Kidney (tissue), 14 donors: ENCODE data around the gene SLC35F2. TPM values are rescaled to one million over a fixed set of nuclear protein-coding genes. Genes with fewer than 3 reads are reported as not detected.

Experiments used
- DNase-seq, 5 donors: peaks; one replicate each; pipeline ENCODE4 v3.0.0-alpha.2; 2013 to 2020
- FAIRE-seq: peaks from 2 replicates; lab custom pipeline; 2012; peaks lifted over from hg19 to GRCh38; lab: Jason Lieb, UNC
- H3K27ac ChIP-seq, 2 donors: one replicate each; pipeline ENCODE4 v1.7.0; 2013; ENCODE audit warnings: low read depth in 2 of 2, low read length in 2 of 2, inconsistent platforms in 1 of 2
- H3K27me3 ChIP-seq: one replicate; pipeline ENCODE4 v1.7.1; 2013; ENCODE audit warnings: low read length, inconsistent platforms; ENCODE audit not compliant: control insufficient read depth, insufficient read depth
- H3K36me3 ChIP-seq, 3 donors: one replicate each; pipeline versions ENCODE4 v1.7.0 to v1.7.1; 2013; ENCODE audit warnings: low read length in 3 of 3, control low read depth in 1 of 3, inconsistent platforms in 1 of 3; ENCODE audit not compliant: insufficient read depth in 3 of 3, control insufficient read depth in 2 of 3
- H3K4me1 ChIP-seq, 3 donors: one replicate each; pipeline versions ENCODE4 v1.7.0 to v1.7.1; 2013; ENCODE audit warnings: low read length in 3 of 3, inconsistent platforms in 1 of 3, low read depth in 1 of 3; ENCODE audit not compliant: control insufficient read depth in 2 of 3, insufficient read depth in 2 of 3
- H3K4me3 ChIP-seq, 3 donors: one replicate each; pipeline versions ENCODE4 v1.7.0 to v1.8.1; 2013; ENCODE audit warnings: low read length in 3 of 3, control low read depth in 1 of 3, inconsistent platforms in 1 of 3
- H3K9ac ChIP-seq, 3 donors: one replicate each; pipeline versions ENCODE4 v1.7.0 to v1.7.1; 2013; ENCODE audit warnings: low read length in 3 of 3, control low read depth in 1 of 3, inconsistent platforms in 1 of 3
- H3K9me3 ChIP-seq, 3 donors: one replicate each; pipeline versions ENCODE4 v1.7.0 to v1.7.1; 2013; ENCODE audit warnings: low read length in 3 of 3, control low read depth in 1 of 3, inconsistent platforms in 1 of 3; ENCODE audit not compliant: control insufficient read depth in 2 of 3, insufficient read depth in 1 of 3
- intact Hi-C: fragments of 100-400 bp; cut with DNase I; formaldehyde crosslinking; loops from one replicate; pipeline ENCODE4 v1.11.1; 2022
- polyA plus RNA-seq: library from polyadenylated mRNA; stranded (reverse); fragments of 350-450 nt; fragmentation: Illumina TruSeq; extraction: RNeasy Lipid Tissue Mini Kit (QIAGEN cat#74804); gene quantifications from one replicate; pipeline ENCODE4 v1.2.3, GENCODE V29; 2014; ENCODE audit warnings: low read depth, low replicate concordance; ENCODE audit not compliant: insufficient read depth
- total RNA-seq: library from RNA; stranded (reverse); fragmentation: NEBNext Ultra II Directional; extraction: Animal tissue kit (Norgen Biotek cat#: 25700); gene quantifications from one replicate; pipeline ENCODE4 v1.2.1, GENCODE V29; 2021
- TF ChIP-seq, protein P1 (sequence below): IDR thresholded peaks from 3 replicates; pipeline ENCODE4 v1.5.1; 2012; ENCODE audit warnings: mild to moderate bottlenecking, moderate library complexity, borderline replicate concordance; ENCODE audit not compliant: insufficient read depth; ENCODE audit errors: extremely low read depth
- donor health status: control.
- donor health status: control.
- donor health status: control.
- donor health status: control.
- donor health status: control.
- donor health status: DM: yes; HTN: yes; CAD: no.
- donor health status: Normal renal cell carcinoma (clear cell type).

The SLC35F2 gene
- total and polyA plus RNA-seq, 2 donors from 2014 or later: 10.2 to 16.6 TPM

DNA sequence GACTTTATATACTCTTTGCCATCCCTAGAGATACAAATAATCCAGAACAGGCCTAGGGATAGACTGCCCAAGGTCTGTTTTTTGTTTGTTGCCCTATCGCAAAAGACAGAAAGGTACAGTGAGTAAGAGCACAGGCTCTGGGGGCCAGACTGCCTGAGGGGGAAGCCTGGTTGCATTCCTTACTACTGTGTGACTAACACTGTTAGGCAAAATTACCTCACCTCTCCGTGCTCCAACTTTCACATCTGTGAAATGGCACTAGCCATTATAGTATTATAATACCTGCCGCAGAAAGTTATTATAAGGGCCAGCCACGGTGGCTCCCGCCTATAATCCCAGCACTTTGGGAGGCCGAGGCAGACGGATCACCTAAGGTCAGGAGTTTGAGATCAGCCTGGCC lies 14.5 kb downstream of the SLC35F2 start:
- intact Hi-C loops: no loop called here
- H3K27ac ChIP-seq: no peak overlapping the region
- H3K36me3 ChIP-seq: no peaks in the 10 kb centered on the region
- DNase-seq (no peak), FAIRE-seq (no peak)
- no peaks in the 10 kb centered on the region for H3K9me3 ChIP-seq
- no peak overlapping the region for H3K9ac ChIP-seq
- H3K27me3 ChIP-seq: no peaks in the 10 kb centered on the region
- H3K4me1 ChIP-seq: peaks cover 0 to 7% (median 4%) of the 10 kb centered on the region in 3 donors
- H3K4me3 ChIP-seq: no peak overlapping the region
- TF ChIP-seq, protein P1, sequence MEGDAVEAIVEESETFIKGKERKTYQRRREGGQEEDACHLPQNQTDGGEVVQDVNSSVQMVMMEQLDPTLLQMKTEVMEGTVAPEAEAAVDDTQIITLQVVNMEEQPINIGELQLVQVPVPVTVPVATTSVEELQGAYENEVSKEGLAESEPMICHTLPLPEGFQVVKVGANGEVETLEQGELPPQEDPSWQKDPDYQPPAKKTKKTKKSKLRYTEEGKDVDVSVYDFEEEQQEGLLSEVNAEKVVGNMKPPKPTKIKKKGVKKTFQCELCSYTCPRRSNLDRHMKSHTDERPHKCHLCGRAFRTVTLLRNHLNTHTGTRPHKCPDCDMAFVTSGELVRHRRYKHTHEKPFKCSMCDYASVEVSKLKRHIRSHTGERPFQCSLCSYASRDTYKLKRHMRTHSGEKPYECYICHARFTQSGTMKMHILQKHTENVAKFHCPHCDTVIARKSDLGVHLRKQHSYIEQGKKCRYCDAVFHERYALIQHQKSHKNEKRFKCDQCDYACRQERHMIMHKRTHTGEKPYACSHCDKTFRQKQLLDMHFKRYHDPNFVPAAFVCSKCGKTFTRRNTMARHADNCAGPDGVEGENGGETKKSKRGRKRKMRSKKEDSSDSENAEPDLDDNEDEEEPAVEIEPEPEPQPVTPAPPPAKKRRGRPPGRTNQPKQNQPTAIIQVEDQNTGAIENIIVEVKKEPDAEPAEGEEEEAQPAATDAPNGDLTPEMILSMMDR: no peak

DNA sequence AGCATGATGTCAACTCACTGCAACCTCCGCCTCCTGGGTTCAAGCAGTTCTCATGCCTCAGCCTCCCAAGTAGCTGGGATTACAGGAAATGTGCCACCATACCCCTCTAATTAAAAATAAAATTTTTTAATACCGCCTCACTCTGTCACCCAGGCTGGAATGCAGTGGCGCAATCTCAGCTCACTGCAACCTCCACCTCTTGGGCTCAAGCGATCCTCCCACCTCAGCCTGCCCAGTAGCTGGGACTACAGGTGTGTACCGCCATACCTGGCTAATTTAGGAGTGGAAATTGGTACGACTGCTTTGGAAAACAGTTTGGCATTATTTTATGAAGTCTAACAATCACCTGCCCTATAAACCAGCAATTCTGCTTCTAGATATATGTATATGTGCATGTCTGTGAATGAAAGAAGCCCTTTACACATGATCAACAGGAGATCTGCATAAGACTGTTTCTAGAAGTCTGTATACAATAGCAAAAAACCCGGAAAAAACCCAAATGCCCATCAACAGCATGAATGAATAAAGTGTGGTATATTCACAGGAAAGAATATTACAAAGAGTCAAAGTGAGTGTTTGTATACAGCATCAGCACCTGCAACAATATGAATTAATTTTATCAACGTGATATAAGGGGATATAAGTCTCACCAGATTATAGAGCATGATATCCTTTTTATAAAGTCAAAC lies 16.0 kb downstream of the SLC35F2 start:
- Histone ChIP-seq H3K9ac (no peak overlapping the region), H3K4me3 (no peak overlapping the region), H3K27ac (no peak overlapping the region), H3K27me3 (no peaks in the 10 kb centered on the region), H3K36me3 (no peaks in the 10 kb centered on the region), H3K9me3 (no peaks in the 10 kb centered on the region), H3K4me1 (peaks cover 0 to 7% (median 4%) of the 10 kb centered on the region in 3 donors)
- intact Hi-C loops: no loop called here
- FAIRE-seq: no peak
- no peak for DNase-seq
- TF ChIP-seq, protein P1: no peak

DNA sequence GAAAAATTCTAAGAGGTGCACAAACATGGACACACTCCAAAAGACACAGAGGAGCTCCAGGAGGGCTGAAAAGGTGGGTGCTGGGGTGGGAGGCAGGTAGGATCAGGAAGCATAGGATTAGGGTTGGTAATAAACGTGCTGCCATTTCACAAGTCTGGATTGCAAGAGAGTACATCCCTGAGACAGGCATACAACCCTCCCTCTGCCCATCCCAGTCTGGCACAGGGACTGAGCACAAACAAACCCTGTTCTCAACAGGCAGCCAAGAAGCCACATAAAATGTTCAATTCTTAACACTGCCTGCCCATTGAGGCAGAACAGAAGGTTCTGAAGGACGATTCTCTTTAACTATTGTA lies 18.5 kb downstream of the SLC35F2 start:
- peak overlapping the region in 1 of 2 donors; percentile 5 for H3K27ac ChIP-seq
- DNase-seq (no peak), FAIRE-seq (no peak)
- intact Hi-C loops: no loop called here
- no peak overlapping the region for H3K4me3 ChIP-seq
- TF ChIP-seq, protein P1: no peak
- peaks cover 0 to 7% (median 4%) of the 10 kb centered on the region in 3 donors for H3K4me1 ChIP-seq
- no peak overlapping the region for H3K9ac ChIP-seq
- H3K9me3 ChIP-seq: no peaks in the 10 kb centered on the region
- no peaks in the 10 kb centered on the region for H3K27me3 ChIP-seq
- no peaks in the 10 kb centered on the region for H3K36me3 ChIP-seq
